HG02970 (cell line): Measurements from ENCODE around the gene ADAMTS18.

Experiments used
- ATAC-seq: cut with Tn5 transposase; IDR thresholded peaks from one replicate; pipeline ENCODE4 v1.9.1; 2021; ENCODE audit warnings: mild to moderate bottlenecking, moderate library complexity, moderate number of reproducible peaks; ENCODE audit not compliant: unreplicated experiment, low FRiP score

Gene ADAMTS18

GRCh38 chr16:77396461-77396860, 38.4 kb downstream of the ADAMTS18 start:
- no peak for ATAC-seq

DNA sequence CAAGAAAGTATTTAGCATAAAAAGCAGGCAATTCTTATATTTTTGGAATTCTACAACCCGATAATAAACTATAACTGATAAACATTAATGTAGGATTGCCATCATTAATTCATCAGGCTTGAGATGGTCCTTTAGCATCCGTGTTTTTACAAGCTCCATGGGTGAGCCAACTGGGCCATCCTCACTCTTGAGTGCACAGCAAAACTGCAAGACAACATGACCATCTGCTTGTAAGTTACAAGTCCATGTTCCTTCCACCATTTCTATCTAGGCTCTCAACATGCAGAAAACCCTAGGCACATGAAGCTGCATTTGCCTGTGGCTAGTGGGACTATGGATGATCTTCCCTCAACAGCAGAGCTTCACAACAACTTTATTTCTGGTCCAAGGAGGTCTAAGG, 40.1 kb downstream of the ADAMTS18 start:
- no peak for ATAC-seq

DNA sequence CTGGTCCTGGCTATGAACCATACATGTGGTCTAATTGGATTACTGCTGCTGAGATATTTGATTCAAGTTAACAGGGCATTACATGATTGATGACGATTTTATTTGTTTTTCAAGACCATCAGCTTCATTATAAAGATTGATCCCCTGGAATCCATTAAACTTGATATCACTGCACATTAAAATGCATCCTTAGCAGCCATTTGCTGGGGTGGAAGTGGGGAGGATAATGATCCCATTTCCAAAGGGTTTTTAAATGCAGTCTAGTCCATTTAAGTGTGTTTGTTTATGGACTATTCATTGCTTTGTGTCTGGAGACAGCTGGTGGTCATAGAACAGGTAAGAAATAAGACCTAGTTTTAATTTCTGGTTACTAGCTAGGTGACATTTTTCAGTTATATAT, 40.9 kb downstream of the ADAMTS18 start:
- ATAC-seq, result no peak

- ATAC-seq, result no peak
These were observed 47.0 kb downstream of the ADAMTS18 start for GRCh38 chr16:77387815-77388209.

- no peak for ATAC-seq
These were observed 47.7 kb downstream of the ADAMTS18 start for GRCh38 chr16:77386831-77387814.

DNA sequence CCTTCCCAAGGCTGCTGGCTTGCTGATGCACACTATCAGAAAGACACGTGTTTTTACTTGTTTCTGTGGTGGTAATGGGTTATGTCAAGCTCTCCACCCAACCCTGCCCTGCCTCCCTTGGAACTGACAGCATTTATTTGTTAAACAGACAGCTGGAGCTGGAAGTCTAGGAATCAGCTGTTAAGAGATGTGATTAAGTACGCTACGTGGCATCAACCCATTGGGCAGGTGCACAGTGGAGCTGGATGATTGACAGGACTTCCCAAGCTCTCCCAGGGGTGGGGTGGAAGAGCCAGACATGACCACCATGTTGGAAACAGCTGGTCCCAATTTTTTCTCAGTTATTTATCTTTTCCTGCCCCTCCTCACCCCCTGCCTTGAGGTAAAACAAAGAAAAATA, 49.4 kb downstream of the ADAMTS18 start:
- ATAC-seq, result no peak

DNA sequence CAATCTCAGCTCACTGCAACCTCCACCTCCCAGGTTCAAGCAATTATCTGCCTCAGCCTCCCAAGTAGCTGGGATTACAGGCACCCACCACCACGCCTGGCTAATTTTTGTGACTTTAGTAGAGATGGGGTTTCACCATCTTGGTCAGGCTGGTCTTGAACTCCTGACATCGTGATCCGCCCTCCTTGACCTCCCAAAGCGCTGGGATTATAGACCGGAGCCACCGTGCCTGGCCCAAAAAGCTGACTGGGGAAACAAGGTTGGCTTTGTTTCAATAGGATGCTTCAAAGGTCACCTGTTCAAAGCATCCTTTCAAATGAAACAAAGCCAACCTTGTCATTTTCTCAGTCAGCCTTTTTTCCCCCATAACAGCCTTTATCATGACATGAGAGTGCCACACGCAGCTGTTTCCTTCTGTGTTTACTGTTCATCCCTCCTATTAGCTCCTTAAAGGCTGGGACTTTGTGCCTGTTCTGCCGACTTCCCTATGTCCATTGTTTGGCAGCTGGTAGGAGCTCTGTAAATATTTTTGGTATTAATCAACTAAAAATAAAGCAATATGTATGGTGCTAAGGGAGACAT, 51.1 kb downstream of the ADAMTS18 start:
- ATAC-seq, result no peak

GRCh38 chr16:77376358-77376757, 58.5 kb downstream of the ADAMTS18 start:
- ATAC-seq, result no peak

DNA sequence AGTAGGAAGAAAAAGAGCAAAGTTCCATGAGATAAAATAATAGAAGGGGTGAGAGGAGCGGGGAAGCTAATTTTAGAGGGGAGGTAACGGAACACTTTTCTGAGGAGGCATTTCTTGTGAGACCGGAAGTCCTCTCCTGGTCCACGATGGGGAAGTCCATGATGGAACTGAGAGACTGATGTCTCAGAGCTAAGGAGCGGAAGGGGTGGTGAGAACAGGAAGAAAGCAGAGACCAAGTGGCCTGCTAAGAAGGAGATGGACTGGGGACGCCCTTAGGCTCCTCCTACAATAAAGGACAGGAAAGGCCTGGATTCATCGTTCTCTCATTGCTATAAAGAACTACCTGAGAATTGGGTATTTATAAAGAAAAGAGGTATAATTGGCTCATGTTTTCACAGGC, 59.4 kb downstream of the ADAMTS18 start:
- no peak for ATAC-seq

DNA sequence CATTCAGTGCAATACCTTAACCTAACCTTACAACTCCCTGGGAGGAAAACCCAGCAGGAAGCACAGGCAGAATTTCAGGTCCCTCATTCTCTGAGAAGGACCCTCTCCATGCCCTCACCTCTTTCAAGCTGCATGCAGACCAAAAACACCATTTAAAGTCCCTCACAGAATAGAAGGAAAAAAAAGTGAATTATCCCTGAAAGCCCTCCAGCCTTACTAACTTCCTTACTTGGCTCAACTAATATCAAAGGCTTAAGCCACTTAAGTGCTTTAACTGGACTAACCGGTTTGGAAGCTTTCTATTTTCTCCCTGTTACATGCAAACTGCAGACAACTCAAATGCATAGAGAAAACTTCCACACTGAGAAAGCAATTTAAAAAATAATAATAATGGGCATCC, 60.5 kb downstream of the ADAMTS18 start:
- ATAC-seq, result no peak

DNA sequence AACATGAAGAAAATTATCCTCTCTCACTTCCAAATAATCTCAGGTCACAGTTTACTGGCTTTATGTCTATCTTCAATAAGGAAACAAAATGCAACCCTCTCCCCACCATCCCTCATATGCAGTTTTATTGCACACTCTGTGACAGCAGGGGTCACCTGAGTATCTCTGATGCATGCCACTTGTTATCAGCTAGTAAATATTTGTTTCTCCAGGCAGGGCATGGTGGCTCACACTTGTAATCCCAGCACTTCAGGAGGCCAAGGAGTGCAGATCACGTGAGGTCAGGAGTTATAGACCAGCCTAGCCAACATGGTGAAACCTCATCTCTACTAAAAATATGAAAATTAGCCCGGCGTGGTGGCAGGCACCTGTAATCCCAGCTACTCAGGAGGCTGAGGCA, 61.1 kb downstream of the ADAMTS18 start:
- no peak for ATAC-seq

DNA sequence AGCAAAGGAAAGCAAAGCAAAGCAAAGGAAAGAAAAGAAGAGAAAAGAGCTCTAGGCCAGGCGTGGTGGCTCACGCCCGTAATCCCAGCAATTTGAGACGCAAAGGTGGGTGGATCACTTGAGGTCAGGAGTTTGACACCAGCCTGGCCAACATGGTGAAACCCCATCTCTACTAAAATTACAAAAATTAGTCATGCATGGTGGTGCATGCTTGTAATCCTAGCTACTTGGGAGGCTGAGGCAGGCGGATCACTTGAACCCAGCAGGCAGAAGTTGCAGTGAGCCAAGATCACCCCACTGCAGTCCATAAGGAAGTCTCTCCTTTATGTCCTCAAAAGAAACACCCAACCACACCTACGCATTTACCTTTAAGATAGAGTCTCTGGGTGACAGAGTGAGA, 70.1 kb downstream of the ADAMTS18 start:
- ATAC-seq, result no peak

- ATAC-seq, result no peak
These were observed 75.8 kb downstream of the ADAMTS18 start for GRCh38 chr16:77359065-77359502.

- no peak for ATAC-seq
These were observed 81.1 kb downstream of the ADAMTS18 start for GRCh38 chr16:77353587-77354263.

DNA sequence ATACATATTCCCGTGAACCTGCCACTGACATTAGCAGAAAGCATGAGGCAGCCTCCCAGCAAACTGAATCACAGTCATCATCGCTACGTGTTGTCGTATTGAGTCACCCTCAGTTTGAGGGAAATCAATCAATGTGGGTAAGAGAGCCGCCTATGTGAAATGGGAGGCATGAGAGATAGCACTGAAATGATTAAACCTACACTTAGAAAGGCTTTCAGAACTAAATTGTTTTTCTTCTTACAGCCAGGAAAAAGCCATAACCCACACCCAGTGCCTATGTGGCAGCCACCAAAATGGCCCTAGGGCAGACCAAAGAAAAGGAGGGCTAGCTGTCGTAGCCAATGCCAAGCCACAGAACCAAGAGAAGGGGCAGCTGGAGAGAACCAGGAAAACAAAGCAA, 90.5 kb downstream of the ADAMTS18 start:
- ATAC-seq, result no peak

DNA sequence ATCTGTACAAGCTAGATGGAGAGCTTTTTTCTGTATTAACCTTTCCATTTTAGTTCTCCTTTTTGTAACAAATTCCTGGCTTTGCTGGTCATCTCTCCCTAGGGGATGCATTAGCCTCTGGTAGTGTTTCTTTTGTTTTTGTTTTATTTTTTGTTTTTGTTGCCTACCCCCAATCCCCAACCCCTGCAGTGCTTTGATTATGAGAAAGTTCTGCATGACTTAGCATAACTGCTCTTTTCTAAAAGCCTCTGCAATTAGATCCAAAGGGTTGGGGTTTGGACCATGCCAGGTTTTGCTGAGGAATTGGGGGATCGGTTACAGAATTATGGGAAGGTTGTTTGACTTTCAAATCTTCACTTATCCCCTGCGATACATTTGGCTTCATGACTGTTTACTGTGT, 98.2 kb downstream of the ADAMTS18 start:
- ATAC-seq, result no peak

- no peak for ATAC-seq
These were observed 99.1 kb downstream of the ADAMTS18 start for GRCh38 chr16:77335652-77336234.

DNA sequence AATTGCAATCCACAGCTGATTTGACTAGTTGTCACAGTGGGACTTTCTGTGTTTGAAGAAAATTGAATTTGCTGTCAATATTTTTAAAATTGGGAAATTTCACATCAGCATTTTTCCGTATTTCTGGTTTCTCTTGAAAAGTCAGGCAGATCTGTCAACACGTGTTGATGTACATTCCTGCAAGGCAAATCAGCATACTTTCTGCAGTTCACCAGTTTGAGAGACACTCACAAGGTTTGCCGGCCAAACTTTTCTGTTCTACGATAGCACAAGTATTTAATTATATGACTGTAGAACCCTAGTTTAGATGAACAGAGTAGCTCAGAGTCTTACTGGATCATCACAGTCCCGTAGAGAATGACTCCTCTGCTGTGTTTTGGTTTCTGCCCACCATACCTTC, 102.0 kb downstream of the ADAMTS18 start:
- ATAC-seq, result no peak

GRCh38 chr16:77331802-77332586, 102.8 kb downstream of the ADAMTS18 start:
- no peak for ATAC-seq

DNA sequence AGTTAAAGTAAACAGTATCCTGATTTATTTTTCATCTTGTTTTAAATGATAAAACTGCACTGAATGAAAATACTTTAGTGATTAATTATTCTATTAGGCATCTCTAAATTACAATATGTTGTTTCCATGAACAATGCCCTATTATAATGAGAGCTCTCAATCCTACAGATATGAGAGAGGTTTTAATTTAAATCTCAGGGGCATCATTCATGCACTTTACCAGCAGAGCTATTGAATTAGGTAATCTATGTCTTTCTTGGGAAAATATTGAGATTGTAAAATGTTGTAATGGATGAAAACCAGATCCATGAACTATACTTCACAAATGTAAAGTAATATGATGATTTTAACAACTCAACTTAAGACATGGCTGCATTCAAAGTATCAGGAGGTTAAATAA, 103.8 kb downstream of the ADAMTS18 start:
- no peak for ATAC-seq
